IPS-18c (cell line): ENCODE results near the gene FBLN7.
A peak's percentile ranks its signal among the peaks of the same experiment; 100 is the strongest.

Experiments used
- H3K4me3 ChIP-seq: 2 replicates; pipeline ENCODE4 v1.7.0; 2013; ENCODE audit warnings: low read depth, mild to moderate bottlenecking, low read length, moderate library complexity; ENCODE audit not compliant: insufficient read depth
- H3K9me3 ChIP-seq: one replicate; pipeline ENCODE4 v1.6.1; 2013; ENCODE audit warnings: mild to moderate bottlenecking, low read length, moderate library complexity; ENCODE audit not compliant: control insufficient read depth, insufficient read depth

FBLN7 gene

GRCh38 chr2:112166806-112167499 is 28.8 kb downstream of the FBLN7 start:
- H3K4me3 ChIP-seq: no peak overlapping the region
- no peaks in the 10 kb centered on the region for H3K9me3 ChIP-seq

DNA sequence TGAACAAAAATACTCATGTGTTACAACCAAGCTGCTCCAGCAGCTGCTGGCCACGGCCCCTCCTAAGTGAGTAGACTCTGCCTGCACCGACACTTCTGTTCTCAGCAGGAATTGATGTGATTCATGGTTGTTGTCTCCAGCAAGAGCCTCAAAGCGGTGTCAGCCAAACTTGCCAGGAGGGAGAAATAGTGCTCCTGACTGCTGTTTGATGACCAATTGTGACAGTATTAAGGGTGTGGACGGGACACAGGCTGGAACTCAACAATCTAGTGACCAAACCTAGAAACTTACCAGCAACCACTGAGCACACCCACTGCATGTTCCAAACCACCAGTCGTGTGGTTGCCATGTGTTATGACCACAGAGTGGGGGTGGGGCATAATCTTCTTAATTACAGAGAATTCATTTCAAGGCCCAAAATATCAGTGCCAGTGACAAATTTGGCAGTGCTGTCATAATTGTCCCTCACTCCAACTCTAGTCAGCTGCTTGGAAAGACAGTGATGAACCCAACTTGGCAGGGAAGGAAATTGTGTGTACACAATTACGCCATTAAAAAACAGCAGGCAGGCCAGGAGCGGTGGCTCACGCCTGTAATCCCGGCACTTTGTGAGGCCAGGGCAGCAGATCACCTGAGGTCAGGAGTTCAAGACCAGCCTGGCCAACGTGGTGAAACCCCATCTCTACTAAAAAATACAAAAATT is 30.4 kb downstream of the FBLN7 start:
- Histone ChIP-seq H3K9me3 (no peaks in the 10 kb centered on the region), H3K4me3 (no peak overlapping the region)

GRCh38 chr2:112170495-112170894 is 32.3 kb downstream of the FBLN7 start:
- H3K9me3 ChIP-seq: no peaks in the 10 kb centered on the region
- H3K4me3 ChIP-seq: no peak overlapping the region

GRCh38 chr2:112173646-112174319 is 35.6 kb downstream of the FBLN7 start:
- Histone ChIP-seq H3K4me3 (no peak overlapping the region), H3K9me3 (no peaks in the 10 kb centered on the region)

DNA sequence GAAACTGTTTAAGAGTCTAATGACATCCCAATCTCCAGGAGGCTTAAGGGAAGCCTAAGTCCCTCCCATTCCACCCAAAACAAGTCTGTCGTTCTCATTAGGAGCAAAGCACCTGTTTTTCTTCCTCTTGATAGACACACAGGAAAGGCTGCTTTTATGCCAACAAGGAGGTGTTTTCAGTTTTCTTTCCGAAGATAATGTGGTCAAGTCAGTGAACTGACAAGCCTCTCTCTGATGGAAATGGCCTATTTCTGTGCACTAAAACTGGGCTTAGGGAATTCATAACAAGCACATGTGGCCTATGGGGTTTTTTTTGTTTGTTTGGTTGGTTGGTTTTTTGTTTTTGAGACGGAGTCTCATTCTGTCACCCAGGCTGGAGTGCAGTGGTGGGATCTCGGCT is 36.2 kb downstream of the FBLN7 start:
- Histone ChIP-seq H3K4me3 (no peak overlapping the region), H3K9me3 (no peaks in the 10 kb centered on the region)

- no peaks in the 10 kb centered on the region for H3K9me3 ChIP-seq
- no peak overlapping the region for H3K4me3 ChIP-seq
These were observed 37.1 kb downstream of the FBLN7 start for GRCh38 chr2:112175333-112175732.

DNA sequence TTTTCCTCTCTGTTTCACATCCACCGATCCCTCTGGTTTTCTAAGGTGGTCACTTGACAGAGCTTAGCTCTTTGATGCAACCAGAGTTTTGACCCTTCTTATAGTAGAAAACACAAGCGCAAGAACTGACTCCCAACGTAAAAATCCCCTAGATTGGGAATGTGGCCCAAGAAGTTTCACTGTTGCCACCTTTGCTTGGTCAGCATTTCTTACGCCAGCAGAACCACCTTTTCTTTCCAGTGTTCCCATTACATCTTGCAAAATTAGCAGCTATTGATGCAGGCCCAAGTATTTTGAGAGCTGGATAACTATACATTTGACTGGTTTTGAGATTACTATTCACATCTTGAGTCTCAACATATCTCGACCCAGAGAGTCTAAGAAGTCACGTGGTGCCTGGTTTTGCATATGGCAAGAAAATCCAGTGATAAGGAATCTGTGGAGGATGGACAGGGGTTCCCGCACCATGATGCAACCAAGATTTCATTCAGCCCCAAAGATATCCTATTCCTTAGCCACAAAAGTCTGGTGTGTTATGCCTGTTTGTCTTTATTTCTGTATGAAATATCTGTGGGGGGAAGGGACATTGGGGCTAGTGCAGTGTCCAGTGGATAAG is 37.9 kb downstream of the FBLN7 start:
- H3K9me3 ChIP-seq: no peaks in the 10 kb centered on the region
- no peak overlapping the region for H3K4me3 ChIP-seq

DNA sequence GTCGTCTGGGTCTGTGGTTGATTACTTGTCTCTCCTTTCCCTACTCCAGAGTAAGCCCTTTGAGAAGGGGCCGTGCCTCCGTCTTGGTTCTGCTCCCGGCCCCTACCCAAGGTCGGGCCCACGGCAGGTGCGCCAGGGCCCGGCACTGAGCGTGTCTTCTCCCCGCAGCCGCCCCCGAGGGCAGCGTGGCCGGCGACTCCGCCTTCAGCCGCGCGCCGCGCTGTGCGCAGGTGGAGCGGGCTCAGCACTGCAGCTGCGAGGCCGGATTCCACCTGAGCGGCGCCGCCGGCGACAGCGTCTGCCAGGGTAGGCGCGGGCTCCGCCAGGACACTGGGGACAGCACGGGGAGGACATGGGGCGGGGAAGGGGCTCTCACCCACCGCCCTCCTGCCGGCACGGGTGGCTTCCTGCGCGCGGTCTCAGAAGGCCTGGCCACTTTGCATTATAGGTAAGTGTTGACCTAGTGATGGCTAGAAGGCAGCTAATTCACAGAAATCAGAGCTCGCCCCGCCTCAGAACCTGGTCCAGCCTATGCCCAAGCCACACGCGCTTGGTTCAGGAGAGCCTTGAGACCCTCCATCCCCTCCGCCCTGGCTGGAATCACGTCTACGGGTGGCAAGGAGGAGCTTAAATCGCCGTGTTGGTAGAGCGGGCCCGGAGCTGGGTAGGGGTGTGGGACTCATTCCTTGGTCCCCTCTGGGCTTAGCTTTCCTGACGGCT is 43.5 kb downstream of the FBLN7 start:
- Histone ChIP-seq H3K4me3 (peak overlapping the region; percentile 24; the same call in 1 of the 2 replicates), H3K9me3 (peaks cover 2% of the 10 kb centered on the region)

- H3K9me3 ChIP-seq: peaks cover 2% of the 10 kb centered on the region
- H3K4me3 ChIP-seq: no peak overlapping the region
These were observed 44.4 kb downstream of the FBLN7 start for GRCh38 chr2:112182581-112183034.

- Histone ChIP-seq H3K9me3 (peaks cover 4% of the 10 kb centered on the region), H3K4me3 (no peak overlapping the region)
These were observed 45.3 kb downstream of the FBLN7 start for GRCh38 chr2:112183327-112184025.

DNA sequence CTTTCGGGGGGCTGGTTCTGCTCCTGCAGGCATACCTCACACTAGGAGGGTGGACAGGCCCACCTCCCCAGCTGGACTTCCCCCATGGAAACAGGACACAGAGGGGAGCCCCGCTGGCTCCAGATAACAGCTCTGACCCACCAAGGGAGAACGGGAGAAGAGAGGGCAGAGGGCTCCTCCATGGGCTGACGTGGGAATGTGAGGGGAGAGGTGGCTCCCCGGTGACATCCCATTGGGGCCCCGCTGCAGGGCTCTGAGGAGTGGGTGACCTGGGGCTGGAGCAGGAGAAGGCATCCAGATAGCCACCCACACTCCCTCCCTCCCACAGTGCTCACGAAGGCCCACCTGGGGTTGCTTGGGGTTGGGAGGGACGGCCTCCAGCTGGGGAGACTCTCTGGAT is 45.9 kb downstream of the FBLN7 start:
- no peak overlapping the region for H3K4me3 ChIP-seq
- peaks cover 4% of the 10 kb centered on the region for H3K9me3 ChIP-seq

- Histone ChIP-seq H3K9me3 (peaks cover 4% of the 10 kb centered on the region), H3K4me3 (no peak overlapping the region)
These were observed 46.9 kb downstream of the FBLN7 start for GRCh38 chr2:112185131-112185530.

- Histone ChIP-seq H3K4me3 (no peak overlapping the region), H3K9me3 (peaks cover 4% of the 10 kb centered on the region)
These were observed 49.0 kb downstream of the FBLN7 start for GRCh38 chr2:112187046-112187715.

DNA sequence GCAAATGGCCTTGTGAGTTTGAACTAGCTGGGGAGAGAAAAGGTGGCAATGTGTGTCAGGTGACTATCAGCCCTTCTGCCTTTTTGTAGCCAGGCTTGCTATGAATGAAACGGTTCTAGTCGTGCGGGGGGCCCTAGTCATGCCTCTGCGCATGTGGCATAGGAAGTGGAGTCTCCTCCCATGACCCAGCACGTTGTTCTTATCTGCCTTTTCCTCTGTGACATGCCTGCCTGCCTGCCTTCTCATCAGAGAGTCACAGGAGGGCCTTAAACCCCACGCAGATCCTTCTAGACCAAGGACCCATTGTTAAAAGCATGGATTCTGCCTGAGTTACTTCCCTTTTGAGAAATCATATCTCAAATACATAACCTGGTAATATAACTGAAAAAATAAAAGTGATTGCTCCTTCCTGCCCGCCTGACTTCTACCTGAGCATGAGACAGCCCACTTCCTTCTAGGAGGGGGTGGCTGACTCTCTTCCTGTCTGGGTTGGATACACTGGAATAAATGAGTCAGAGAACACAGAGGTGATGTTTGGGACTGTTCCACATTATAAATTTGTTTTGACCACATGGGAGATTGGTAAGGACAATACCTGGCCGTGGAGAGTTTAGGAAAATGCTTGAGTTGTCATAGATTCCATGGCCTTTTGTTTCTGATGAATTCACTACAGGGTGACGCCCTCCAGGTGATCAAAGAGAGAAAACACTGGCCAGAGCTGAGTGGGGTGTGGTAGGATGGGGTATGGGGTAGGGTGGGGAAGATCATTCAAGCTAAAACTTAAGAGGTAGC is 49.8 kb downstream of the FBLN7 start:
- no peak overlapping the region for H3K4me3 ChIP-seq
- H3K9me3 ChIP-seq: peaks cover 2% of the 10 kb centered on the region

DNA sequence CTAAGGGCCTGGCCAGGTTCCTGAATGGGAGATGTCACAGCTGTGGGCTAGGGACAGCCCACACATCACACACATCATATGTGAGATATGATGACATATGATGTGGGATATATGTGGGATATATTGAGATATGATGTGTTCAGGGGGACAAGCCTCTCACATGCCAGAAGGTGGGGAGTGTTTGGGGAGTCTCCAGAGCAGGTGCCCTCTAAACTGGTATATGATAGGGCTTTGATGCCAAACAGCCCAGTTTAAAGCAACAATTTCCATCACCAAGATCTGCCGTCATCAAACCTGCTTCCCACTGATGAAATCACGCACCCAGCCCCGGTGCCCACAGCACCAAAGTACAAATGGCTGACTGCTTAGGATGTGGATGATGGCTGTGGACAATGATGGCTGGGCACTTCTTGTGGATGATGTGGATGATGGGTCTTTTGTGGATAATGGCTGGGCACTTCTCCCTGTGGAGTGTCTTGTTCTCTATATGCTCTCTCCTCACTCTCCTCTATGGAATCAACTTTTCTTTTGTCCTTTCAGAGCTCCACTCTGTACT is 50.9 kb downstream of the FBLN7 start:
- peaks cover 2% of the 10 kb centered on the region for H3K9me3 ChIP-seq
- no peak overlapping the region for H3K4me3 ChIP-seq
